HepG2 (cell line): ENCODE results near the gene ABTB2. TPM values are rescaled to one million over a fixed set of nuclear protein-coding genes. Genes with fewer than 3 reads are reported as not detected.

Source experiments
- AHDC1 ChIP-seq: sonication (generic); formaldehyde crosslinking; IDR thresholded peaks from 2 replicates; pipeline ENCODE4 v1.5.1; 2020; ENCODE audit warnings: mild to moderate bottlenecking, missing genetic modification reagents, borderline replicate concordance
- ATF2 ChIP-seq: sonication (generic); formaldehyde crosslinking; IDR thresholded peaks from 2 replicates; pipeline ENCODE4 v1.4.0; 2020; ENCODE audit warnings: missing genetic modification reagents
- CENPX ChIP-seq: sonication (generic); formaldehyde crosslinking; IDR thresholded peaks from 2 replicates; pipeline ENCODE4 v1.9.0; 2021; ENCODE audit warnings: mild to moderate bottlenecking, missing genetic modification reagents, moderate library complexity
- DNMT1 ChIP-seq: sonication (generic); formaldehyde crosslinking; IDR thresholded peaks from 2 replicates; pipeline ENCODE4 v1.5.1; 2020; ENCODE audit warnings: mild to moderate bottlenecking, missing genetic modification reagents
- EP300 ChIP-seq, 3 experiments: sonication (generic) in 1 of 3; formaldehyde crosslinking in 1 of 3; IDR thresholded peaks; 2 replicates each; pipeline versions ENCODE4 v1.5.1 to v1.6.1; 2011 to 2020; ENCODE audit warnings: low read depth in 2 of 3, low read length in 2 of 3, borderline replicate concordance in 1 of 3, improper control_type of control experiment in 1 of 3, mild to moderate bottlenecking in 1 of 3, missing genetic modification reagents in 1 of 3, moderate library complexity in 1 of 3
- HOMEZ ChIP-seq: IDR thresholded peaks from 2 replicates; pipeline ENCODE4 v1.6.1; 2016; ENCODE audit warnings: low read depth
- KDM1A ChIP-seq: IDR thresholded peaks from 2 replicates; pipeline ENCODE4 v1.6.1; 2016; ENCODE audit warnings: missing compliant biosample characterization
- KDM3A ChIP-seq: IDR thresholded peaks from 2 replicates; pipeline ENCODE4 v1.6.1; 2018; ENCODE audit warnings: low read depth, missing compliant biosample characterization
- MBD4 ChIP-seq: IDR thresholded peaks from 2 replicates; pipeline ENCODE4 v1.6.1; 2012; ENCODE audit warnings: low read length, inconsistent platforms, borderline replicate concordance
- NFE2L1 ChIP-seq: sonication (generic); formaldehyde crosslinking; IDR thresholded peaks from 2 replicates; pipeline ENCODE4 v1.4.0; 2020; ENCODE audit warnings: missing genetic modification reagents, mild to moderate bottlenecking, borderline replicate concordance
- TFAP4 ChIP-seq: sonication (generic); IDR thresholded peaks from 2 replicates; pipeline ENCODE4 v1.6.1; 2016; ENCODE audit warnings: low read depth, borderline replicate concordance
- TMF1 ChIP-seq: sonication (generic); formaldehyde crosslinking; IDR thresholded peaks from 2 replicates; pipeline ENCODE4 v1.8.1; 2022; ENCODE audit warnings: low read depth, missing genetic modification reagents
- ZBTB8A ChIP-seq: sonication (generic); formaldehyde crosslinking; IDR thresholded peaks from 2 replicates; pipeline ENCODE4 v1.4.0; 2020; ENCODE audit warnings: mild to moderate bottlenecking, low read depth, missing genetic modification reagents, borderline replicate concordance
- ZC3H13 ChIP-seq: sonication (generic); formaldehyde crosslinking; IDR thresholded peaks from 2 replicates; pipeline ENCODE4 v1.8.1; 2023; ENCODE audit warnings: mild to moderate bottlenecking, missing genetic modification reagents, moderate library complexity
- ZFP62 ChIP-seq: sonication (generic); formaldehyde crosslinking; IDR thresholded peaks from 2 replicates; pipeline ENCODE4 v1.4.0; 2020; ENCODE audit warnings: missing genetic modification reagents
- ZNF280B ChIP-seq: sonication (generic); formaldehyde crosslinking; IDR thresholded peaks from 2 replicates; pipeline ENCODE4 v1.5.0; 2020; ENCODE audit warnings: missing genetic modification reagents, mild to moderate bottlenecking, borderline replicate concordance
- ZNF383 ChIP-seq: sonication (generic); formaldehyde crosslinking; IDR thresholded peaks from 2 replicates; pipeline ENCODE4 v1.4.0; 2020; ENCODE audit warnings: missing genetic modification reagents, mild to moderate bottlenecking, borderline replicate concordance
- polyA plus RNA-seq, 8 experiments: library from polyadenylated mRNA; depleted of rRNA in 3 of 8; stranded (reverse) in 7 of 8; unstranded in 1 of 8; fragments of >200 nt; fragmentation: Illumina TruSeq in 4 of 8; extraction: Trizol in 4 of 8; gene quantifications; 2 replicates each; pipeline versions ENCODE4 v1.2.1 to v1.2.3, GENCODE V29; 2011 to 2016; ENCODE audit warnings: low read depth in 4 of 8, missing spikeins in 1 of 8, mixed read lengths in 1 of 8; ENCODE audit not compliant: insufficient read depth in 1 of 8
- total RNA-seq, 5 experiments: library from RNA; depleted of rRNA; stranded (reverse); fragments of >200 nt; fragmentation: Illumina TruSeq; extraction: Trizol; gene quantifications; 2 replicates each; pipeline ENCODE4 v1.2.3, GENCODE V29; 2016; ENCODE audit warnings: low read depth in 1 of 5

ABTB2 gene
- total and polyA plus RNA-seq, 2 of the 13 experiments (the other 11 are each of a cell fraction or from before 2014, with no cell fraction given), result 5.1 to 15.4 TPM

- TF ChIP-seq HOMEZ (CRISPR knock-in tag) (no peak), ZFP62 (no peak), ATF2 (CRISPR knock-in tag) (no peak), EP300 (IDR thresholded peaks at IDR 0.05; ENCODE audit: low read depth in 2 of 2, low read length in 2 of 2) (peak in 1 of 2 experiments; percentile 77; a peak in 2 of 4 replicates), EP300 (CRISPR knock-in tag; IDR thresholded peaks at IDR 0.05; ENCODE audit: borderline replicate concordance) (no peak), CENPX (CRISPR knock-in tag) (no peak), ZNF280B (CRISPR knock-in tag) (no peak), NFE2L1 (CRISPR knock-in tag) (no peak), TFAP4 (peak; percentile 62; the same call in 1 of the 2 replicates), MBD4 (no peak; the same call in 1 of the 2 replicates), ZC3H13 (CRISPR knock-in tag) (no peak), ZBTB8A (CRISPR knock-in tag) (no peak), DNMT1 (CRISPR knock-in tag) (no peak), KDM1A (CRISPR knock-in tag) (no peak), TMF1 (CRISPR knock-in tag) (no peak), ZNF383 (no peak), KDM3A (CRISPR knock-in tag) (no peak), AHDC1 (peak; percentile 31; the same call in 1 of the 2 replicates)
These were observed 22.9 kb upstream of the ABTB2 start (continued) for GRCh38 chr11:34380696-34381095.
